Upper lobe of right lung (tissue), 1 donor: ENCODE data around the gene RORC. TPM values are rescaled to one million over a fixed set of nuclear protein-coding genes. Genes with fewer than 3 reads are reported as not detected.

ENCODE experiments used
- ATAC-seq: fragments of 200-7000 bp; cut with Tn5 transposase; one replicate; pipeline ENCODE4 v1.9.1; 2020; ENCODE audit warnings: mild to moderate bottlenecking, moderate library complexity
- DNase-seq: peaks from one replicate; pipeline ENCODE4 v3.0.0-alpha.2; 2020
- H3K27ac ChIP-seq: fragments of 200-600 bp; one replicate; pipeline ENCODE4 v1.8.0; 2022
- H3K27me3 ChIP-seq: fragments of 200-600 bp; one replicate; pipeline ENCODE4 v1.8.0; 2022; ENCODE audit warnings: mild to moderate bottlenecking
- H3K36me3 ChIP-seq: fragments of 200-600 bp; one replicate; pipeline ENCODE4 v1.8.0; 2022
- H3K4me1 ChIP-seq: fragments of 200-600 bp; one replicate; pipeline ENCODE4 v1.8.0; 2022
- H3K4me3 ChIP-seq: fragments of 200-600 bp; one replicate; pipeline ENCODE4 v1.8.0; 2022; ENCODE audit warnings: mild to moderate bottlenecking
- H3K9me3 ChIP-seq: fragments of 200-600 bp; one replicate; pipeline ENCODE4 v1.8.0; 2022
- CTCF ChIP-seq: fragments of 200-600 bp; IDR thresholded peaks from one replicate; pipeline ENCODE4 v1.8.0; 2022; ENCODE audit warnings: antibody characterized with exemption
- intact Hi-C: fragments of 100-400 bp; cut with DNase I; formaldehyde crosslinking; loops from one replicate; pipeline ENCODE4 v1.11.0; 2022
- total RNA-seq: library from RNA; stranded (reverse); fragmentation: NEBNext Ultra II Directional; extraction: Animal tissue kit (Norgen Biotek cat#: 25700); gene quantifications from one replicate; pipeline ENCODE4 v1.2.1, GENCODE V29; 2021
- donor health status: DM: no; HTN: yes; CAD: no; lungs with severe emphysema.

Gene RORC
- total RNA-seq, 1 donor from 2014 or later, result 16.4 TPM

- ATAC-seq, result peak; percentile 46
- Histone ChIP-seq H3K4me1 (no peaks in the 10 kb centered on the region), H3K36me3 (no peaks in the 10 kb centered on the region), H3K27me3 (no peaks in the 10 kb centered on the region), H3K4me3 (no peak overlapping the region), H3K27ac (no peak overlapping the region), H3K9me3 (no peaks in the 10 kb centered on the region)
- TF ChIP-seq CTCF, result no peak
- intact Hi-C loops, result no loop called here
- DNase-seq, result peak; percentile 17
These were observed 22.2 kb downstream of the RORC start for GRCh38 chr1:151809290-151809984.

GRCh38 chr1:151807766-151808165 is 23.8 kb downstream of the RORC start:
- DNase-seq, result no peak
- Histone ChIP-seq H3K4me1 (no peaks in the 10 kb centered on the region), H3K36me3 (no peaks in the 10 kb centered on the region), H3K27me3 (no peaks in the 10 kb centered on the region), H3K9me3 (no peaks in the 10 kb centered on the region), H3K4me3 (no peak overlapping the region), H3K27ac (no peak overlapping the region)
- TF ChIP-seq CTCF, result no peak
- ATAC-seq, result no peak
- intact Hi-C loops, result no loop called here

- no peak for TF ChIP-seq CTCF
- no peak for DNase-seq
- intact Hi-C loops, result no loop called here
These were observed 24.5 kb downstream of the RORC start for GRCh38 chr1:151807131-151807530.

DNA sequence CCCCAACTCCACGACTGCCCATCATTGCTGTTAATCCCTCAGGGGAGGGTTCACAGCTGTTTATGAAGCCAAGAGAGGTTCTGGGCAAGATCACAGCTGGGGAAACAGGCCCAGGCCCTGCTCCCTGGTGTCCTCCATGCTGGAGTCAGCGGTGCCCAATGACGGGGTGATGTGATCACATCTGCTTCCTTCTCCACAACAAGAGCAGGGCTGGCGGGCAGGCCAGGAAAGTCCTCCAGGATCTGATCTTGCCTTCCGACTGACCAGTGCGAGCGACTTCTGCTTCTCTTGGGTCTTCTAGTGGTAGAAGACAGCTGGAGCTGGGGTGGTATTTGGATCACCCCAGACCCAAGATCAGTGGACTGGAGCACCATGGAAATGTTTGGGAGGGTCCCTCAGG is 25.4 kb downstream of the RORC start:
- H3K4me3 ChIP-seq, result no peak overlapping the region
- H3K9me3 ChIP-seq, result no peaks in the 10 kb centered on the region
- DNase-seq (no peak), ATAC-seq (no peak)
- no peaks in the 10 kb centered on the region for H3K36me3 ChIP-seq
- intact Hi-C loops, result no loop called here
- no peaks in the 10 kb centered on the region for H3K27me3 ChIP-seq
- H3K4me1 ChIP-seq, result no peaks in the 10 kb centered on the region
- no peak overlapping the region for H3K27ac ChIP-seq
- TF ChIP-seq CTCF, result no peak

More at GRCh38 chr1:151807131-151807530, 24.5 kb downstream of the RORC start:
- no peaks in the 10 kb centered on the region for H3K27me3 ChIP-seq
- H3K9me3 ChIP-seq, result no peaks in the 10 kb centered on the region
- H3K27ac ChIP-seq, result no peak overlapping the region
- no peaks in the 10 kb centered on the region for H3K36me3 ChIP-seq
- ATAC-seq, result no peak
- H3K4me1 ChIP-seq, result no peaks in the 10 kb centered on the region
- H3K4me3 ChIP-seq, result no peak overlapping the region

GRCh38 chr1:151805066-151805820 is 26.4 kb downstream of the RORC start, which contains the start of gene LINGO4:
Gene LINGO4, minus strand, starts transcription at chr1:151805419. Its CDS starts 2,715 bp downstream, at chr1:151802704.
- ATAC-seq (no peak), DNase-seq (no peak)
- no peak for TF ChIP-seq CTCF
- intact Hi-C loops, result no loop called here
- no peaks in the 10 kb centered on the region for H3K36me3 ChIP-seq
- H3K9me3 ChIP-seq, result no peaks in the 10 kb centered on the region
- no peak within 1 kb of the TSS for H3K27ac ChIP-seq
- H3K27me3 ChIP-seq, result peaks cover 2% of the 10 kb centered on the region
- H3K4me3 ChIP-seq, result no peak within 1 kb of the TSS
- H3K4me1 ChIP-seq, result no peaks in the 10 kb centered on the region
